ENCODE data around the gene NCKAP5. TPM values are rescaled to one million over a fixed set of nuclear protein-coding genes. Genes with fewer than 3 reads are reported as not detected.
"Not testable (repeated sequence)": the region's sequence is repeated elsewhere in the genome, so short reads cannot be mapped to it uniquely, and the experiment has no call there.

NCKAP5 gene
- total RNA-seq, 2 donors from 2014 or later, result 2.0 to 7.1 TPM

- Histone ChIP-seq H3K36me3 (no peaks in the 10 kb centered on the region), H3K4me3 (no peak overlapping the region), H3K27me3 (replicated peaks; ENCODE audit: insufficient read depth) (no peaks in the 10 kb centered on the region), H3K9me3 (no peaks in the 10 kb centered on the region), H3K4me1 (replicated peaks) (no peaks in the 10 kb centered on the region), H3K27ac (no peak overlapping the region)
- no peak for TF ChIP-seq POLR2AphosphoS5 (IDR thresholded peaks at IDR 0.05)
- TF ChIP-seq CTCF (IDR thresholded peaks at IDR 0.05), result no peak
- no peak for TF ChIP-seq POLR2A (IDR thresholded peaks at IDR 0.05)
- 74% methylated on average over 3 of the region's 3 CpGs for WGBS
- no peak for DNase-seq (ENCODE audit: low spot score)
- intact Hi-C loops (cut with DNase I), result no loop called here
These were observed 753.6 kb downstream of the NCKAP5 start for GRCh38 chr2:132814651-132815050.

GRCh38 chr2:132813422-132813821 lies 754.8 kb downstream of the NCKAP5 start:
- H3K4me3 ChIP-seq, result no peak overlapping the region
- 88% methylated on average over 2 of the region's 2 CpGs for WGBS
- no peaks in the 10 kb centered on the region for H3K4me1 ChIP-seq (replicated peaks)
- no peaks in the 10 kb centered on the region for H3K9me3 ChIP-seq
- intact Hi-C loops (cut with DNase I), result no loop called here
- no peaks in the 10 kb centered on the region for H3K27me3 ChIP-seq (replicated peaks; ENCODE audit: insufficient read depth)
- TF ChIP-seq POLR2A (IDR thresholded peaks at IDR 0.05), result no peak
- no peak for TF ChIP-seq POLR2AphosphoS5 (IDR thresholded peaks at IDR 0.05)
- no peak for TF ChIP-seq CTCF (IDR thresholded peaks at IDR 0.05)
- no peak for DNase-seq (ENCODE audit: low spot score)
- H3K27ac ChIP-seq, result no peak overlapping the region
- H3K36me3 ChIP-seq, result no peaks in the 10 kb centered on the region

- 82% methylated on average over 9 of the region's 9 CpGs for WGBS
- H3K27ac ChIP-seq, result no peak overlapping the region
- no peaks in the 10 kb centered on the region for H3K4me1 ChIP-seq (replicated peaks)
- H3K36me3 ChIP-seq, result no peaks in the 10 kb centered on the region
- no peak overlapping the region for H3K4me3 ChIP-seq
- intact Hi-C loops (cut with DNase I), result no loop called here
- H3K27me3 ChIP-seq (replicated peaks; ENCODE audit: insufficient read depth), result no peaks in the 10 kb centered on the region
- H3K9me3 ChIP-seq, result no peaks in the 10 kb centered on the region
- no peak for DNase-seq (ENCODE audit: low spot score)
- TF ChIP-seq POLR2A (IDR thresholded peaks at IDR 0.05) (no peak), CTCF (IDR thresholded peaks at IDR 0.05) (no peak), POLR2AphosphoS5 (IDR thresholded peaks at IDR 0.05) (no peak)
These were observed 756.9 kb downstream of the NCKAP5 start for GRCh38 chr2:132811148-132811915.

- H3K36me3 ChIP-seq; intact Hi-C loops (cut with DNase I); DNase-seq (ENCODE audit: low spot score); H3K27me3 ChIP-seq (replicated peaks; ENCODE audit: insufficient read depth); H3K9me3 ChIP-seq; H3K4me3 ChIP-seq; H3K27ac ChIP-seq; H3K4me1 ChIP-seq (replicated peaks): not testable (repeated sequence)
- WGBS, result 88% methylated on average over 1 of the region's 1 CpG
These were observed 758.3 kb downstream of the NCKAP5 start for GRCh38 chr2:132809962-132810361.

GRCh38 chr2:132804051-132804450 lies 764.2 kb downstream of the NCKAP5 start:
- Histone ChIP-seq H3K4me3 (no peak overlapping the region), H3K27ac (no peak overlapping the region), H3K36me3 (no peaks in the 10 kb centered on the region), H3K4me1 (replicated peaks) (no peaks in the 10 kb centered on the region), H3K27me3 (replicated peaks; ENCODE audit: insufficient read depth) (no peaks in the 10 kb centered on the region), H3K9me3 (no peaks in the 10 kb centered on the region)
- DNase-seq (ENCODE audit: low spot score), result no peak
- intact Hi-C loops (cut with DNase I), result no loop called here
- 24% methylated on average over 4 of the region's 4 CpGs for WGBS
- TF ChIP-seq POLR2A (IDR thresholded peaks at IDR 0.05) (no peak), CTCF (IDR thresholded peaks at IDR 0.05) (no peak), POLR2AphosphoS5 (IDR thresholded peaks at IDR 0.05) (peak; percentile 24)

Measured in prostate gland (tissue), 2 donors.